ENCODE results near the gene PPP2R5A. TPM values are rescaled to one million over a fixed set of nuclear protein-coding genes. Genes with fewer than 3 reads are reported as not detected.

The PPP2R5A gene
- total and polyA plus RNA-seq, 2 of the 8 experiments (the other 6 are each of a cell fraction or from before 2014, with no cell fraction given) = 14.6 to 36.3 TPM

- no peak overlapping the region for H2BK12ac ChIP-seq (ENCODE audit: low read depth, low read length)
- H2BK120ac ChIP-seq (replicated peaks; ENCODE audit: low read depth, low read length) = no peak overlapping the region
- no peak overlapping the region for H2BK5ac ChIP-seq (ENCODE audit: low read depth, low read length)
- no peak overlapping the region for H3K4me3 ChIP-seq (ENCODE audit: extremely low read depth in 1 of 4, insufficient read depth in 2 of 4, low read depth in 3 of 4, low read length in 4 of 4)
- peaks cover 0 to 5% (median 0%) of the 10 kb centered on the region in 4 experiments; a peak in 2 of 7 replicates for H3K4me1 ChIP-seq (replicated peaks in 1 of 4; ENCODE audit: control insufficient read depth in 3 of 4, insufficient read depth in 4 of 4, low read length in 3 of 4)
- H3K56ac ChIP-seq (replicated peaks; ENCODE audit: insufficient read length, low read depth, low read length) = no peak overlapping the region
- no peak overlapping the region for H4K91ac ChIP-seq (replicated peaks; ENCODE audit: insufficient read length, low read length)
- no peak overlapping the region for H4K8ac ChIP-seq (ENCODE audit: extremely low read depth, insufficient read depth, low read length)
- whole genome bisulfite sequencing, 2 experiments (ENCODE audit: extremely low coverage in 1 of 2, insufficient coverage in 1 of 2, insufficient read length in 1 of 2, insufficient replicate concordance in 2 of 2, low coverage in 1 of 2, low lambda C conversion rate in 2 of 2, missing lambda C conversion rate in 1 of 2) = 90% methylated on average over 6 of the region's 6 CpGs; no CpG with 5 or more reads in 1 of the 2 experiments
- no peaks in the 10 kb centered on the region for H3K27me3 ChIP-seq (replicated peaks in 1 of 4; ENCODE audit: control insufficient read depth in 3 of 4, extremely low read depth in 1 of 4, insufficient read depth in 3 of 4, low read length in 3 of 4)
- H4K20me1 ChIP-seq (replicated peaks in 1 of 2; ENCODE audit: control insufficient read depth in 1 of 2, insufficient read depth in 2 of 2, low read length in 2 of 2) = no peaks in the 10 kb centered on the region
- H3K36me3 ChIP-seq (ENCODE audit: control insufficient read depth in 2 of 4, insufficient read depth in 4 of 4, low read length in 3 of 4) = no peaks in the 10 kb centered on the region
- no peak overlapping the region for H3K4me2 ChIP-seq (ENCODE audit: insufficient read depth in 1 of 2, low read depth in 2 of 2, low read length in 2 of 2)
- H3K4ac ChIP-seq (replicated peaks; ENCODE audit: insufficient read length, low read depth, low read length) = no peak overlapping the region
- no peak for FAIRE-seq
- CTCF ChIA-PET (ENCODE audit: partially characterized antibody) = no interaction called here
- no peak overlapping the region for H3K27ac ChIP-seq (ENCODE audit: low read depth, low read length)
- H2AFZ ChIP-seq (ENCODE audit: low read length) = no peak overlapping the region
- no peak overlapping the region for H2AK5ac ChIP-seq (ENCODE audit: low read depth, low read length)
- peaks cover 0 to 79% of the 10 kb centered on the region in 2 experiments; a peak in 2 of 4 replicates for H3K79me2 ChIP-seq (ENCODE audit: control insufficient read depth in 1 of 2, insufficient read depth in 2 of 2, low read length in 2 of 2)
- H3K23ac ChIP-seq (ENCODE audit: insufficient read length) = no peak overlapping the region
- no peak overlapping the region for H2BK15ac ChIP-seq (ENCODE audit: low read length)
- no peak overlapping the region for H2BK20ac ChIP-seq (ENCODE audit: low read length)
- no peaks in the 10 kb centered on the region; the same call in 1 of the 2 replicates for H3K79me1 ChIP-seq (ENCODE audit: low read depth, low read length)
- H4K5ac ChIP-seq (ENCODE audit: insufficient read length, low read depth, low read length) = no peak overlapping the region
- H3K18ac ChIP-seq (ENCODE audit: extremely low read depth, low read length) = no peak overlapping the region
- no peaks in the 10 kb centered on the region for H3K9me3 ChIP-seq (ENCODE audit: insufficient read depth in 2 of 2, low read depth in 1 of 2, low read length in 1 of 2)
- no peak for DNase-seq (ENCODE audit: low read depth in 1 of 2, low spot score in 2 of 2)
- H3K9ac ChIP-seq (replicated peaks in 1 of 4; ENCODE audit: extremely low read depth in 1 of 4, low read depth in 3 of 4, low read length in 3 of 4) = no peak overlapping the region
- POLR2A ChIA-PET (ENCODE audit: partially characterized antibody) = no interaction called here
- H3K14ac ChIP-seq (ENCODE audit: insufficient read length) = no peak overlapping the region
- no peaks in the 10 kb centered on the region for H3K23me2 ChIP-seq (ENCODE audit: low read depth, low read length)
- no peak for TF ChIP-seq NANOG (IDR thresholded peaks at IDR 0.05; ENCODE audit: insufficient read depth, low read depth, low read length, poor library complexity, severe bottlenecking)
- TF ChIP-seq POLR2AphosphoS5 (IDR thresholded peaks at IDR 0.05; ENCODE audit: low read depth, low read length) = no peak
- no peak for TF ChIP-seq RFX5 (IDR thresholded peaks at IDR 0.05; ENCODE audit: borderline replicate concordance, low read depth, low read length)
- no peak for TF ChIP-seq KDM5A (IDR thresholded peaks at IDR 0.05; ENCODE audit: low read length)
- TF ChIP-seq BACH1 (IDR thresholded peaks at IDR 0.05; ENCODE audit: low read length) = no peak
- TF ChIP-seq CEBPB (IDR thresholded peaks at IDR 0.05; ENCODE audit: low read depth, low read length) = no peak
These were observed 12.1 kb downstream of the PPP2R5A start for GRCh38 chr1:212297338-212297737.
